Activated T-helper 17 cell treated with anti-CD3 and anti-CD28 coated beads, Interleukin-2, amount 50 U/mL, for 72 hours (primary cell): ENCODE measurements around the gene SLX4IP. TPM values are rescaled to one million over a fixed set of nuclear protein-coding genes. Genes with fewer than 3 reads are reported as not detected.

Experiments used
- ATAC-seq: fragments of 150-1000 bp; cut with Tn5 transposase; replicated peaks from 2 replicates; pipeline ENCODE4 v1.10.0; 2021; ENCODE audit warnings: mild to moderate bottlenecking, moderate library complexity
- H3K27ac Mint-ChIP-seq: one replicate; pipeline ENCODE4 v1.8.0; 2022; ENCODE audit warnings: mixed read lengths
- H3K27me3 Mint-ChIP-seq: one replicate; pipeline ENCODE4 v1.8.0; 2022; ENCODE audit warnings: mixed read lengths
- H3K36me3 Mint-ChIP-seq: one replicate; pipeline ENCODE4 v1.8.0; 2022; ENCODE audit warnings: low read depth, mild to moderate bottlenecking, mixed read lengths
- H3K4me1 Mint-ChIP-seq: one replicate; pipeline ENCODE4 v1.8.0; 2022; ENCODE audit warnings: mixed read lengths
- H3K4me3 Mint-ChIP-seq: one replicate; pipeline ENCODE4 v1.8.0; 2022; ENCODE audit warnings: mild to moderate bottlenecking, mixed read lengths
- H3K9me3 Mint-ChIP-seq: one replicate; pipeline ENCODE4 v1.8.0; 2022; ENCODE audit warnings: mixed read lengths
- total RNA-seq, 2 donors: library from RNA; stranded (reverse); gene quantifications; one replicate each; pipeline ENCODE4 v1.2.3, GENCODE V29; 2022

Gene SLX4IP
- total RNA-seq, 2 donors from 2014 or later: 3.9 to 4.0 TPM

DNA sequence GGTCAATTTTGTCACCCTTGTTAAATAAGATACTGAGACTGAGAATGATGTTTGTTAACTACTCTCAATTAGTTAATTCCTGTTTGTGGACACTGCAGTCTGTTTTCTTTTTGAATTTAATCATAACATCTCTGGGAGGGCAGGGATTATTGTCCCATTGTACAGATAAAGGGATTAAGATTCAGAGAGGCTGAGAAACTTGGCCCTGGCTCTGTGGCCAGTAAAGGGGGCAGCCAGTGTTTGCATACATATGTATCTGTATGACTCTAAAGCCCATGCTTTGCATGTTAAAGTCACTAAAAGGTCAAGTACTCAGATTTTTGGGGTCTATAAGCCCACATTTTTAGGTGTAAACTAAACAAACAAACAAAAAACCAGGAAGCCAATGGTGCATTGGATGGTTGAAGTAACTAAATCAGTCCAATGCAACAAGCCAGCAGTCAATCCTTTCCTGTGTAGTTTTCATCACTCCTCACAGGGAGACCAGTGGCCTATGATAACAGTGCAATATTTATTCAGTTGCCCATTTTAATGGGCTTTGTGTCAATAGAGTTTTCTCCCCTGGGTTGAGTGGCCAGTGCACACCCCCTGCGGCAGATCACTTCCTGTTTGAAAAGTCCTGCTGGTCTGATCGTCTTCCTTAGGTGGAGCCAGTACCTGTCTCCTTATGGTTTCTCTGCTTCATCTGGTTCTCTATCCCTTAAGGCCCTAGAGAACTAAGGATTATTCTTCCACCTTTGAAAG is 106.7 kb downstream of the SLX4IP start:
- no peak for ATAC-seq
- peaks cover 26% of the 10 kb centered on the region for H3K4me1 Mint-ChIP-seq

GRCh38 chr20:10542442-10542841 is 107.3 kb downstream of the SLX4IP start:
- Mint-ChIP-seq H3K9me3 (no peaks in the 10 kb centered on the region), H3K36me3 (no peaks in the 10 kb centered on the region), H3K27me3 (no peaks in the 10 kb centered on the region), H3K4me1 (peaks cover 26% of the 10 kb centered on the region), H3K4me3 (no peak overlapping the region), H3K27ac (peak overlapping the region; percentile 21)
- ATAC-seq: no peak

More for the DNA sequence above, 106.7 kb downstream of the SLX4IP start:
- H3K36me3 Mint-ChIP-seq: no peaks in the 10 kb centered on the region
- H3K27me3 Mint-ChIP-seq: no peaks in the 10 kb centered on the region
- no peak overlapping the region for H3K4me3 Mint-ChIP-seq
- H3K9me3 Mint-ChIP-seq: no peaks in the 10 kb centered on the region
- H3K27ac Mint-ChIP-seq: no peak overlapping the region

DNA sequence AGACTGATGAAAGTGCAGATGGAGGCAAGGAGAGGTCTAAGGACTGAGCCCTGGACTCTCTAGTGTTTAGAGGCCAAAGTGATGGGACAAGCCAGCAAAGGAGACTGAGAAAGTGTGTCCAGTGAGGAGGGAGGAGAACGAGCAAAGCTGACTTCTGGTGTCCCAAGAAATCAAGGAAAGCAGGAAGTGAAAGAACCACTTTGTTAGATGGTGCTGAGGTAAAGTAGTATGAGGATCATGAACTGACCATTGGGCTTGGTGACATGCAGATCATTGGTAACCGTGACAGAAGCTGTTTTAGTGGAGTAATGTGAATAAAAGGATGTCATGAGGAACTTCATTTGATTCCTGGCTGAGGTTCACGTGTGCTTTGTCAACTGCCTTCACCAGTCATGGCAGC is 108.4 kb downstream of the SLX4IP start:
- no peaks in the 10 kb centered on the region for H3K27me3 Mint-ChIP-seq
- no peaks in the 10 kb centered on the region for H3K9me3 Mint-ChIP-seq
- no peak for ATAC-seq
- no peaks in the 10 kb centered on the region for H3K36me3 Mint-ChIP-seq
- H3K27ac Mint-ChIP-seq: peak overlapping the region; percentile 74
- H3K4me1 Mint-ChIP-seq: peaks cover 30% of the 10 kb centered on the region
- no peak overlapping the region for H3K4me3 Mint-ChIP-seq

DNA sequence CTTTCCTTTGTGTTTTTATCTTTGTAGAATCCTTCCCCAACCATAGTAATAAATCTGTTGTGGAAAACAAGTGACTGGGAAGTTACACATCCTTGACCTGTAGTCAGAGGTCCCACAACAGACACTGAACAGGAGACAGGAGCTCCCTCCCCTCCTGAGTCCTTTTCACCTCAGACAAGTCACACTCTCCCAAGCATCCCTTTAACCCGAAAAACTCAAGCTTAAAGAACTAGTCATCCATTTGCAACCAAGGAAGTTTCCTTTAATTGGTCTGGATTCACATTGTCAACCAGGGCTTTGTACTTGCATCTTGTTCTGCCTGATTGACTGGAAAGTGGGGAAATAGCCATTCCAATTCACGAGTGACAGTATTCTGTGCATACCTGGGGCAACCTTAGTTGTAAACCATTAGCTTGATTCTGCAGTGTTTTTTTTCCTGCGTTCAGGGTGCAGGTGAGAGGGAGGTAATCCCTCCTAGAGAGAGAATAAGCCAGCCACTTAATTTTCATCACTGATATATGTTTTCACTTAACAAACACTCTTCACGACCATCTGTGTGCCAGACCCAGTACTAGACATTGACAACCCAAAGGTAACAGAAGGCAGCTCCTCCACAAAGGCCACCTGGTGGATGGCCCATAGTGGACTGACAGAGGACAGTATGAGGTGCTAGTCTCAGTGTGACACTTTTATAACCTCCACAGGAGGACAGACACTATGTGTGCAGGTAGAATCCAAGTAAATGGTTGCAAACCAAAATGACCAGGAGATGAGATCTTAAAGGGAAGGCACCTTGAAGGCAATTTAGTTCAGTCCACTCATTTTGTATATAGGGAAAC is 112.4 kb downstream of the SLX4IP start:
- Mint-ChIP-seq H3K27me3 (no peaks in the 10 kb centered on the region), H3K4me1 (peaks cover 42% of the 10 kb centered on the region), H3K4me3 (no peak overlapping the region), H3K9me3 (no peaks in the 10 kb centered on the region), H3K27ac (no peak overlapping the region), H3K36me3 (no peaks in the 10 kb centered on the region)
- no peak for ATAC-seq

DNA sequence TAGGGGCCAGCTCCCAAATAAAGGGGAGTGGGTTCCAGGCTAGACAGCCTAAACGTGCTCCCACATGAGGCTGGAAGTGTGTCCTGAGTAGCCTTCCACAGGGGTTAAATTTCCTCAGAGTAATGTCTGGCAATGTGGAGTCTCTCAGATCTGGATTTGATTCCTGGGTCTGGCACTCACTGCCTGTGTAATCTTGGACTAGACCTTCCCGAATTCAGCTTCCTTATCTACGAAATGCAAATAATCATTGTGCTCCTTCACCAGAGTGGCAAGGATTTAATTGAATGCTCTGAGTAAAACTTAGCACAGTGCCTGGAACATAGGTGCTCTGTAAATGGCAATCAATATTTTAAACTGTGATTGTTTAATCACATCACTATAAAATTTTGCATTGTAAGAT is 114.4 kb downstream of the SLX4IP start:
- no peak overlapping the region for H3K4me3 Mint-ChIP-seq
- H3K36me3 Mint-ChIP-seq: no peaks in the 10 kb centered on the region
- no peaks in the 10 kb centered on the region for H3K9me3 Mint-ChIP-seq
- ATAC-seq: no peak
- H3K27me3 Mint-ChIP-seq: no peaks in the 10 kb centered on the region
- peaks cover 29% of the 10 kb centered on the region for H3K4me1 Mint-ChIP-seq
- H3K27ac Mint-ChIP-seq: no peak overlapping the region

- peak; percentile 58 for ATAC-seq
- peak overlapping the region; percentile 4 for H3K4me3 Mint-ChIP-seq
Observed at GRCh38 chr20:10550204-10551118, 115.4 kb downstream of the SLX4IP start.

GRCh38 chr20:10551732-10552724 is 116.9 kb downstream of the SLX4IP start:
- Mint-ChIP-seq H3K9me3 (no peaks in the 10 kb centered on the region), H3K27me3 (no peaks in the 10 kb centered on the region), H3K4me1 (peaks cover 29% of the 10 kb centered on the region), H3K4me3 (no peak overlapping the region), H3K27ac (no peak overlapping the region), H3K36me3 (peaks cover 10% of the 10 kb centered on the region)
- ATAC-seq: peak; percentile 90

More at GRCh38 chr20:10550204-10551118, 115.4 kb downstream of the SLX4IP start:
- H3K9me3 Mint-ChIP-seq: no peaks in the 10 kb centered on the region
- H3K36me3 Mint-ChIP-seq: no peaks in the 10 kb centered on the region
- peaks cover 29% of the 10 kb centered on the region for H3K4me1 Mint-ChIP-seq
- H3K27ac Mint-ChIP-seq: peak overlapping the region; percentile 24
- H3K27me3 Mint-ChIP-seq: no peaks in the 10 kb centered on the region

DNA sequence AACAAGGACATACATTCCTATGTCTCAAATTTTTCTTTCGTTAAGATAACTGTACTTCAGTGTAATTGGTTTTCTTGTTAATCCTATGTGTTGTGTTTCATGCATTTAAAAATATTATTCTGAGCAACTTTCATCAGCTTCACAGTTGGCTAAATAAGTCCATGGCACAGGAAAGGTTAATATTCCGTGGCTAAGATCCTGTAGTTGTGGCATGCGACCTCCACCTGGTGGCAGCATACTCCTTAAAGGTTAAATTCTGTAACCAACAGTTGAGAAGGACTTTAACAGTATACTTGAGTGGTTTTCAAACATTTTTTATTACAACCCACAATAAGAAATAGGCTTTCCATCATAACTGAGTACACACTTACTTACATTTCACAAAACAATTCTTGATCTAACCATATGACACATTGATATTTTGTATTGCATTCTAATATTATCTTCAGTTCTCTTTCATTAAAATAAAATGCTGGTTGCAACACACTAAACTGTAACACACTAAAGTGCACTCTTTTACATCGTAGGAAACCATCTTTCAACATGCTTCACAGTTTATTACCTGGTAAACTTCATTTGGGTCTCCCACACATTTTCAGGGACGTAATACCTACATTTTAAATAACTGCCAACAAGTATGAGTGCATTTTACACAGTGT is 118.3 kb downstream of the SLX4IP start:
- Mint-ChIP-seq H3K4me3 (no peak overlapping the region), H3K36me3 (peaks cover 18% of the 10 kb centered on the region), H3K4me1 (peaks cover 25% of the 10 kb centered on the region), H3K9me3 (no peaks in the 10 kb centered on the region), H3K27ac (no peak overlapping the region), H3K27me3 (no peaks in the 10 kb centered on the region)
- ATAC-seq: no peak

DNA sequence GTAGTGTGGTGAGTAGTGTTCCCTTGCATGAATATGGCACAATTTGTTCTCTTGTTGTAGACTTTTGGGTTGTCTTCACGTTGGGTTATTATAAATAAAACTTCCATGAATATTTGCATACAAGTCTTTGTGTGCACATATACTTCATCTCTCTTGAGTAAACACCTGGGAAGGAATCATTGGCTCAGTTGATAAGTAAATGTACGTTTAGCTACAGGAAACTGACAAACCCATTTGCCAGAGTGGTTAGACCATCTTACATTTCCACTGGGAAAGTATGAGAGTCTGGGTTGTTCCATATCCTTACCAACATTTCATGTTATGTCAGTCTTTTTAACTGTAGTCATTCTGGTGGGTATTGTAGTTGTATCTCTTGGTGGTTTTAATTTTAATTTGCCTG is 119.2 kb downstream of the SLX4IP start:
- Mint-ChIP-seq H3K27me3 (no peaks in the 10 kb centered on the region), H3K36me3 (peaks cover 25% of the 10 kb centered on the region), H3K4me3 (no peak overlapping the region), H3K9me3 (no peaks in the 10 kb centered on the region), H3K27ac (no peak overlapping the region), H3K4me1 (peaks cover 20% of the 10 kb centered on the region)
- ATAC-seq: no peak

GRCh38 chr20:10555393-10555792 is 120.3 kb downstream of the SLX4IP start:
- Mint-ChIP-seq H3K27ac (no peak overlapping the region), H3K9me3 (no peaks in the 10 kb centered on the region), H3K27me3 (no peaks in the 10 kb centered on the region), H3K4me1 (peaks cover 12% of the 10 kb centered on the region), H3K4me3 (no peak overlapping the region), H3K36me3 (peaks cover 25% of the 10 kb centered on the region)
- no peak for ATAC-seq

DNA sequence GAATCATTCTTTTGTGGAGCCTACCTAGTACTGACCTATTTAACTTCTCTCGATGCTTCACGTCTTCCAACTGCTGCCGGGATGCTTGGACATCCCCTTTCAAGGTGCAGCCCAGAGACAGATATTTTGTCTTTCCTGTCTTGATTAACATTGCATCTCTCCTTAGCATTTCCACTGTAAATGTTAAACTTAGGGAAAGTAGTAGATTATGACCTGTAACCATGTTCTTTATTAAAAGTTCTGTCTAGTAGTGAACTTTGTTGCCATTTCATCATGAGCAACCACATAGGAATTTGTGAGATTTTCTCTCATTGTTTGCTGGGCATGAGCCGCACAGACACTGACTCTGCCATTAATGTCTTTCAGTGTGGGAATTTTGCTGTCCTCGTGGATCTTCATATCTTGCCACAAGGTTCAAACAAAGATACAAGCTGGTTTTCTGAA is 120.8 kb downstream of the SLX4IP start:
- H3K36me3 Mint-ChIP-seq: peaks cover 25% of the 10 kb centered on the region
- peaks cover 7% of the 10 kb centered on the region for H3K4me1 Mint-ChIP-seq
- no peak for ATAC-seq
- H3K9me3 Mint-ChIP-seq: no peaks in the 10 kb centered on the region
- no peak overlapping the region for H3K27ac Mint-ChIP-seq
- H3K27me3 Mint-ChIP-seq: no peaks in the 10 kb centered on the region
- H3K4me3 Mint-ChIP-seq: no peak overlapping the region

DNA sequence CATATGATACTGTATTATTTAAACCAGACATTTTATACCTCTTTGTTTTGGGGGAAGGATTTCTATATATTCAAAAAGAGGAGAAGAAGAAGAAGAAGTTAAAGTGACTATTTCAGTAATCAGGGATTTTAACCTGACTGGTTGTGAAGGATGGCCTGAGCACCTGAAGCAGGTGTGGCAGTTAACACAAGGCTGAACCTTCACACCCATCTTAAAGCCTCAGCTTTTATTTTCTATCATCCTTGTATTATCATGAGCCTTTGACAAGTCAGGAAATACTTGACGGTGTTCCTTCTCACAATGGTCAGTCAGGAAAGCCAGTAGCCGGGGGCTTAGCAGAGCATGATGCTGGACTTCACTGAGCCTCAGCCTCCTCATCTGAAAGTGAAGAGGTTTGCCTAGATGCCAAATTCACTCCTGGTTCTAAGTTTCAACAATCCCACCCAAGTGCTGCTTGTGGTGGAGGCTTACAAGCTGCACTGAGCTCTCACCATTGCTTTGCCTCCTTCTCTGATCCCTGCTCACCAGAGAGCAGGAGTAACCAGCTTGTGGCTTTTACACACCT is 121.5 kb downstream of the SLX4IP start:
- no peak overlapping the region for H3K27ac Mint-ChIP-seq
- peaks cover 32% of the 10 kb centered on the region for H3K36me3 Mint-ChIP-seq
- no peak overlapping the region for H3K4me3 Mint-ChIP-seq
- H3K27me3 Mint-ChIP-seq: no peaks in the 10 kb centered on the region
- no peak for ATAC-seq
- no peaks in the 10 kb centered on the region for H3K9me3 Mint-ChIP-seq
- H3K4me1 Mint-ChIP-seq: peaks cover 4% of the 10 kb centered on the region

- H3K27me3 Mint-ChIP-seq: no peaks in the 10 kb centered on the region
- no peak overlapping the region for H3K27ac Mint-ChIP-seq
- H3K36me3 Mint-ChIP-seq: peaks cover 36% of the 10 kb centered on the region
- no peak overlapping the region for H3K4me3 Mint-ChIP-seq
- ATAC-seq: no peak
- H3K9me3 Mint-ChIP-seq: no peaks in the 10 kb centered on the region
- H3K4me1 Mint-ChIP-seq: no peaks in the 10 kb centered on the region
Observed at GRCh38 chr20:10557685-10558084, 122.6 kb downstream of the SLX4IP start.
